ENCODE measurements around the gene KRABD2.
A peak's percentile ranks its signal among the peaks of the same experiment; 100 is the strongest.

KRABD2 gene

DNA sequence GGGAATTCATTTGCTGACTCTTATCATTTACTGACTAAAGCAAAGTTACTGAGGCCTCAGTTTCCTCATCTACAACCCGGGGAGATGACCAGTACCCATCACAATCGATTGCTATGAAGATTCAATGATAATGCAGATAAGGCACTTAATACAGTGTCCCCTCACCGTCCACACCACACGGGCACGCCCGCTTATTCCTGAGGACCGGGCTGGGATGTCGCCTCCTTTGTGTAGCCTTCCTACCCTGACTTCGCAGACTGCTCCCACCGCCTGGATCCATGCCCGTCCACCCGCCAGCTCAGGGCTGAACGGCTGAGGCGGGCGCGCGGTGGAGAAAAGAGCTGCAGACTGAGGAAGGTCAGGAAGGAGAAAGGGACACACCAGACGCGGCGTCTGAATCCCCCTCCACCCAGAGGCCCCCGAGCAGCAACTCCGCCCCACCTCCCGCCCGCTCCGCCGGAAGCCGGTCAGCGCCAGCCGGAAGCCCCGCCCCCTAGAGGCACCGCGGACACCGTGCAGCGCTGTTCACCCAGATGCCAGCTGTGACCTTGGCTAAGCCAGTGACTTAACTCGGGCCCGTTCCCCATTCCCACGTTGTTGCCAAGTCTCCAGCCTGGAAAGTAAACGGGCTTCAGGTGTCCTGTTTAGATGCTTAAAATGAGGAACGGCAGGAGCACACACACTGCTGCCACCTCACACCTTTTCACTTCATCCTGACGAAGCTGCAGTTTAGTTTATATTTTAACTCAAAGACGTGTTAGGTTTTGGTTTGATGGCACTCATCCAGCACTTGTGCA, at the start of gene KRABD2:
Gene KRABD2 (minus strand): TSS at position 434 of the 797 bp plus-strand sequence.
- peaks cover 54% of the 10 kb centered on the region for H3K4me1 Mint-ChIP-seq (ENCODE audit: unreplicated experiment)
- H3K36me3 Mint-ChIP-seq (ENCODE audit: unreplicated experiment): peaks cover 32% of the 10 kb centered on the region
- H3K9me3 Mint-ChIP-seq (ENCODE audit: unreplicated experiment): no peaks in the 10 kb centered on the region
- DNase-seq (ENCODE audit: extremely low spot score, unreplicated experiment): peak; percentile 96
- TF ChIP-seq, protein P1, sequence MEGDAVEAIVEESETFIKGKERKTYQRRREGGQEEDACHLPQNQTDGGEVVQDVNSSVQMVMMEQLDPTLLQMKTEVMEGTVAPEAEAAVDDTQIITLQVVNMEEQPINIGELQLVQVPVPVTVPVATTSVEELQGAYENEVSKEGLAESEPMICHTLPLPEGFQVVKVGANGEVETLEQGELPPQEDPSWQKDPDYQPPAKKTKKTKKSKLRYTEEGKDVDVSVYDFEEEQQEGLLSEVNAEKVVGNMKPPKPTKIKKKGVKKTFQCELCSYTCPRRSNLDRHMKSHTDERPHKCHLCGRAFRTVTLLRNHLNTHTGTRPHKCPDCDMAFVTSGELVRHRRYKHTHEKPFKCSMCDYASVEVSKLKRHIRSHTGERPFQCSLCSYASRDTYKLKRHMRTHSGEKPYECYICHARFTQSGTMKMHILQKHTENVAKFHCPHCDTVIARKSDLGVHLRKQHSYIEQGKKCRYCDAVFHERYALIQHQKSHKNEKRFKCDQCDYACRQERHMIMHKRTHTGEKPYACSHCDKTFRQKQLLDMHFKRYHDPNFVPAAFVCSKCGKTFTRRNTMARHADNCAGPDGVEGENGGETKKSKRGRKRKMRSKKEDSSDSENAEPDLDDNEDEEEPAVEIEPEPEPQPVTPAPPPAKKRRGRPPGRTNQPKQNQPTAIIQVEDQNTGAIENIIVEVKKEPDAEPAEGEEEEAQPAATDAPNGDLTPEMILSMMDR (IDR thresholded peaks at IDR 0.05): peak; percentile 62
- peak within 1 kb of the TSS; percentile 95 for H3K27ac Mint-ChIP-seq (ENCODE audit: unreplicated experiment)
- no peaks in the 10 kb centered on the region for H3K27me3 Mint-ChIP-seq (ENCODE audit: unreplicated experiment)
- peak within 1 kb of the TSS; percentile 90 for H3K4me3 Mint-ChIP-seq (ENCODE audit: unreplicated experiment)

DNA sequence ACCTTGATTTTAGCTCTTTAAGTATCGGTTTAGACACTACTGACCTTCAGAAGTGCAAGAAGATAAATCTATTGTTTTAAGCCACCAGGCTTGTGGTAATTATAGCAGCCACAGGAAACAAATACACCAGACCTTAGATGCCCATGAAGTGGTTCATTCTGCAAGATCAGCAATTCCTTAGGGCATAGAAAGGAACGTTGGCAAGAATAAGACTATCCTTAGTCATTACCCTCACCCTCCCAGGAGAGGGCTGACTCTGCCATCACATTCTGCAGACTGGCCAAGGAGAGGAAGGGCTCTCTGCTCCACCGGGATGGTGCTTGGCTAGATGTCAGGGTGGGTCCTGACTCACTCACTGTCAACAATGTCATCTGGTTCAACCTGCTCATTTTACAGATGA, 45.1 kb upstream of the KRABD2 start:
- peaks cover 5% of the 10 kb centered on the region for H3K4me1 Mint-ChIP-seq (ENCODE audit: unreplicated experiment)
- TF ChIP-seq, protein P1 (IDR thresholded peaks at IDR 0.05): no peak
- H3K4me3 Mint-ChIP-seq (ENCODE audit: unreplicated experiment): no peak overlapping the region
- no peaks in the 10 kb centered on the region for H3K36me3 Mint-ChIP-seq (ENCODE audit: unreplicated experiment)
- H3K9me3 Mint-ChIP-seq (ENCODE audit: unreplicated experiment): no peaks in the 10 kb centered on the region
- no peak for DNase-seq (ENCODE audit: extremely low spot score, unreplicated experiment)
- peaks cover 66% of the 10 kb centered on the region for H3K27me3 Mint-ChIP-seq (ENCODE audit: unreplicated experiment)
- no peak overlapping the region for H3K27ac Mint-ChIP-seq (ENCODE audit: unreplicated experiment)

DNA sequence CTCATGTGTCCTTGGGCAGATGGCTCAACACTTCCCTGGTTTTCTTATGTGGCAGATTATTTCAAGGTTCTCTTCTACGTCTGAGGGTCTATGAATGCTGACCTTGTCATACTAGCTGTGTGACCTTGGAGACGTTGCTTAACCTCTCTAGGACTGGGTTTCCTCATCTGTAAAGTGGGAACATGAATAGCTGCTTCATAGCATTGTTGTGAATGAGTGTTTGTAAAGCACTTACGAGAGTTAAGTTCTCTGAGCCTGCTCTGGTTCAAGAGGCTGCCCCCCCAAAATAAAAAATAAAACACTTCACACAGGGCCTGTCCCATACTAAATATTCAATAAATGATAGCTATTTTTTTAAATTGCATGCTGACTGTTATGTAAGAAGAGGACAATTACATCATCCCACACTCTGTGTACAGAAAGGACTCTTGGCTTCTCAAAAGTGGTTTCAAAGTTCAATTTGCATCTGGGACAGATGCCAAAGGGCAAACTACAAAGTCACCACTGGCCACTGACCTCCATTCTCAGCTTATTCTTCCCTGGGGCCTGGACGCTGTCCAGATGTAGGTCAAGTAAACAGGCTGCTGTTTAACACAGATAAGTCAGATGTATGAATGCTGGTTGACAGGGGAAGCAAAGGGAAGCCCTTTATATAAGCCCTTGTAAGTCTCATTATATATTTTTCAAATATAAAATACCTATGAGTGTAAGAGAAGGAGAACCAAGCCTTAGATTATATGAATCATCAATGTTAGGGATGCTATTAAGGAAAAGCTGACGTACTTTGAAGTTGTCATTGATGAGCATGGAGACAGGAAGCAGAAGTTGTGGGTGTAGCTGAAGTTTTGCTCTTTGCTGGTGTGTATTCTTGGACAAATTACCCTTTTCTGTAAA, 43.8 kb upstream of the KRABD2 start:
- H3K4me1 Mint-ChIP-seq (ENCODE audit: unreplicated experiment): peaks cover 5% of the 10 kb centered on the region
- no peaks in the 10 kb centered on the region for H3K36me3 Mint-ChIP-seq (ENCODE audit: unreplicated experiment)
- H3K9me3 Mint-ChIP-seq (ENCODE audit: unreplicated experiment): no peaks in the 10 kb centered on the region

DNA sequence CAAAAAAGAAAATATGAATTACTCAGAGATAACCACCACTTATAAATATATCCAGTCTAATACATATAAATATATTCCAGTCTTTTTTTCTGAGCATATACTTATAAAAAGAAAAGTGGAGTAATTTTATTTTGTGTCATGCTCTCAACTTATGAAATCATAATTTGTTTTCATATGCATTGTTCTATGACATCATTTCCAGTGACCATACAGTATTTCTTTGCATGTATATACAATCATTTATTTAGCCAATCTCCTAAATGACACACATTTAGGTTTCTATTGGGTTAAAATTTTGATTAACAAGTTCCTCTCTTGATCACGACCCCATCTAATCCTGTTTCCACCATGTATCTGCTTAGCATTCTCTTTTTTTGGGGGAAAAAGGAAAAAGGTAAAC, 42.8 kb upstream of the KRABD2 start:
- TF ChIP-seq, protein P1 (IDR thresholded peaks at IDR 0.05): no peak
- no peaks in the 10 kb centered on the region for H3K36me3 Mint-ChIP-seq (ENCODE audit: unreplicated experiment)
- no peak overlapping the region for H3K4me3 Mint-ChIP-seq (ENCODE audit: unreplicated experiment)
- H3K9me3 Mint-ChIP-seq (ENCODE audit: unreplicated experiment): no peaks in the 10 kb centered on the region
- H3K27me3 Mint-ChIP-seq (ENCODE audit: unreplicated experiment): peaks cover 83% of the 10 kb centered on the region
- DNase-seq (ENCODE audit: extremely low spot score, unreplicated experiment): no peak
- H3K27ac Mint-ChIP-seq (ENCODE audit: unreplicated experiment): no peak overlapping the region
- peaks cover 5% of the 10 kb centered on the region for H3K4me1 Mint-ChIP-seq (ENCODE audit: unreplicated experiment)

More for the DNA sequence above, 43.8 kb upstream of the KRABD2 start:
- no peak overlapping the region for H3K27ac Mint-ChIP-seq (ENCODE audit: unreplicated experiment)
- no peak for DNase-seq (ENCODE audit: extremely low spot score, unreplicated experiment)
- peaks cover 78% of the 10 kb centered on the region for H3K27me3 Mint-ChIP-seq (ENCODE audit: unreplicated experiment)
- H3K4me3 Mint-ChIP-seq (ENCODE audit: unreplicated experiment): no peak overlapping the region
- TF ChIP-seq, protein P1 (IDR thresholded peaks at IDR 0.05): no peak

DNA sequence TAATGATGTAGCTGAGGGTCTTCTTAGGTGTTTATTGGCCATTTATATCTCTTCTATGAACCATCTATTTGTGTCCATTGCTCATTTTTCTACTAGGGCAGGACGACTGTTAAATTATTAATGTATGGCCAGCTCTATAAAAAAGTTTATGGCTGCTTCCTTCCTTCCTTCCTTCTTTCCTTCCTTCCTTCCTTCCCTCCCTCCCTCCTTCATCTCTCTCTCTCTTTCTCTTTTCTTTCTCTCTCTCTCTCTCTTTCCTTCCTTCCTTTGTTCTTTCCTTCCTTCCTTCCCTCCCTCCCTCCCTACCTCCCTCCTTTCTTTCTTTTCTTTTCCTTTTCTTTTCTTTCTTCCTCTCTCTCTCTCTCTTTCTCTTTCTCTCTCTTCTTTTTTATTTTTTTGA, 42.0 kb upstream of the KRABD2 start:
- Mint-ChIP-seq H3K9me3 (ENCODE audit: unreplicated experiment) (no peaks in the 10 kb centered on the region), H3K4me1 (ENCODE audit: unreplicated experiment) (peaks cover 5% of the 10 kb centered on the region), H3K36me3 (ENCODE audit: unreplicated experiment) (no peaks in the 10 kb centered on the region), H3K4me3 (ENCODE audit: unreplicated experiment) (no peak overlapping the region), H3K27ac (ENCODE audit: unreplicated experiment) (no peak overlapping the region), H3K27me3 (ENCODE audit: unreplicated experiment) (peaks cover 76% of the 10 kb centered on the region)
- TF ChIP-seq, protein P1 (IDR thresholded peaks at IDR 0.05): no peak
- DNase-seq (ENCODE audit: extremely low spot score, unreplicated experiment): no peak
